K562 (cell line): ENCODE results near the gene CAPN5. TPM values are rescaled to one million over a fixed set of nuclear protein-coding genes. Genes with fewer than 3 reads are reported as not detected.

Experiments
- ATAC-seq: fragments of 200-7000 bp; cut with Tn5 transposase; 3 replicates; pipeline ENCODE4 v1.9.1; 2020; ENCODE audit warnings: moderate library complexity
- BruUV-seq: library from RNA; stranded (reverse); fragments of 400-500 nt; replicated peaks from 2 replicates; lab custom pipeline; 2021; lab: Mats Ljungman, UMichigan
- CTCF ChIA-PET: fragments of 300-600 bp; formaldehyde crosslinking; extraction: SDS; loops from one replicate; lab custom pipeline; 2021; ENCODE audit warnings: low intra/inter-chr PET ratio; lab: Yijun Ruan, JAX
- POLR2A ChIA-PET: fragments of 300-600, 350-650 bp; sonication (Branson Sonifier 250); formaldehyde crosslinking; extraction: SDS; loops from one replicate; lab custom pipeline; 2021; ENCODE audit warnings: antibody characterized with exemption, inconsistent platforms; lab: Yijun Ruan, JAX
- DNase-seq, 4 experiments: peaks; one replicate each; pipeline versions ENCODE4 v3.0.0 to v3.0.0-alpha.2; 2011 to 2018; ENCODE audit warnings: low spot score in 3 of 4, mixed read lengths in 3 of 4; ENCODE audit errors: extremely low read depth in 1 of 4
- FAIRE-seq: peaks from 2 replicates; lab custom pipeline; 2011; peaks lifted over from hg19 to GRCh38; lab: Jason Lieb, UNC
- H2AFZ ChIP-seq: 2 replicates; pipeline ENCODE4 v1.6.0; 2011; ENCODE audit warnings: low read depth, low read length, control low read depth, inconsistent platforms
- H3K27ac ChIP-seq: fragments of 200-600 bp; 3 replicates; pipeline ENCODE4 v1.8.0; 2011; ENCODE audit warnings: low read depth, mild to moderate bottlenecking, control low read depth, inconsistent platforms, low read length, moderate library complexity, mixed read lengths; ENCODE audit errors: extremely low read depth
- H3K27me3 ChIP-seq, 2 experiments: fragments of 300-600 bp in 1 of 2; 2 replicates in 1 of 2; 3 replicates in 1 of 2; pipeline versions ENCODE4 v1.6.0 to v1.8.0; 2011; ENCODE audit warnings: inconsistent platforms in 2 of 2, low read length in 2 of 2, mild to moderate bottlenecking in 1 of 2, mixed read lengths in 1 of 2, moderate library complexity in 1 of 2; ENCODE audit not compliant: control insufficient read depth in 2 of 2, insufficient read depth in 2 of 2
- H3K36me3 ChIP-seq: fragments of 300-600 bp; 3 replicates; pipeline ENCODE4 v1.8.0; 2011; ENCODE audit warnings: mild to moderate bottlenecking, low read length, inconsistent platforms; ENCODE audit not compliant: control insufficient read depth, insufficient read depth
- H3K4me1 ChIP-seq, 2 experiments: fragments of 200-600 bp in 1 of 2; replicated peaks in 1 of 2; 2 replicates in 1 of 2; 3 replicates in 1 of 2; pipeline versions ENCODE4 v1.5.1 to v1.8.0; 2011; ENCODE audit warnings: inconsistent platforms in 2 of 2, low read length in 2 of 2, mild to moderate bottlenecking in 1 of 2, mixed read lengths in 1 of 2, moderate library complexity in 1 of 2; ENCODE audit not compliant: control insufficient read depth in 2 of 2, insufficient read depth in 2 of 2
- H3K4me2 ChIP-seq: 2 replicates; pipeline ENCODE4 v1.6.1; 2011; ENCODE audit warnings: low read length, control low read depth, inconsistent platforms, mixed read lengths; ENCODE audit not compliant: insufficient read depth
- H3K4me3 ChIP-seq: fragments of 200-600 bp; sonication (generic), shearing (Covaris generic); 2 replicates; pipeline ENCODE4 v1.5.1; 2016; ENCODE audit warnings: control low read depth, inconsistent platforms
- H3K79me2 ChIP-seq: fragments of 200-600 bp; 3 replicates; pipeline ENCODE4 v1.8.0; 2011; ENCODE audit warnings: low read length, inconsistent platforms; ENCODE audit not compliant: control insufficient read depth, insufficient read depth
- H3K9ac ChIP-seq, 2 experiments: 2 replicates each; pipeline versions ENCODE4 v1.6.0 to v1.6.1; 2011; ENCODE audit warnings: low read depth in 2 of 2, low read length in 2 of 2, control low read depth in 1 of 2, inconsistent platforms in 1 of 2, mild to moderate bottlenecking in 1 of 2, mixed read lengths in 1 of 2; ENCODE audit not compliant: insufficient read depth in 1 of 2
- H3K9me1 ChIP-seq: one replicate; pipeline ENCODE4 v1.6.0; 2011; ENCODE audit warnings: inconsistent platforms, mild to moderate bottlenecking, low read length, moderate library complexity; ENCODE audit not compliant: control insufficient read depth, insufficient read depth
- H3K9me3 ChIP-seq: replicated peaks from 2 replicates; pipeline ENCODE4 v1.5.1; 2011; ENCODE audit warnings: low read depth, low read length, inconsistent platforms; ENCODE audit not compliant: control insufficient read depth, insufficient read depth
- H4K20me1 ChIP-seq: replicated peaks from 2 replicates; pipeline ENCODE4 v1.6.1; 2011; ENCODE audit warnings: low read length, inconsistent platforms, mixed read lengths; ENCODE audit not compliant: control insufficient read depth, insufficient read depth
- ELF2 ChIP-seq: fragments of 250-450 bp; sonication (Bioruptor Pico); IDR thresholded peaks from 2 replicates; pipeline ENCODE4 v1.5.0; 2021; ENCODE audit warnings: mild to moderate bottlenecking
- MCM2 ChIP-seq: fragments of 450-650 bp; IDR thresholded peaks from 2 replicates; pipeline ENCODE4 v1.6.1; 2017; ENCODE audit warnings: low read depth, mild to moderate bottlenecking
- NRF1 ChIP-seq, 2 experiments: fragments of 450-650 bp; IDR thresholded peaks in 1 of 2; conservative IDR thresholded peaks in 1 of 2; 2 replicates each; pipeline ENCODE4 v1.6.1; 2014; ENCODE audit warnings: mild to moderate bottlenecking in 2 of 2
- PTRF ChIP-seq: fragments of 450-650 bp; IDR thresholded peaks from 2 replicates; pipeline ENCODE4 v1.6.1; 2016; ENCODE audit warnings: mild to moderate bottlenecking, missing genetic modification characterization, missing compliant biosample characterization
- RBM15 ChIP-seq: fragments of 200-400 bp; formaldehyde crosslinking; IDR thresholded peaks from 2 replicates; pipeline ENCODE4 v1.6.1; 2018; ENCODE audit warnings: mild to moderate bottlenecking, low read length, moderate library complexity; ENCODE audit not compliant: insufficient read depth
- RHOXF2B ChIP-seq: fragments of 250-450 bp; sonication (Bioruptor Pico); conservative IDR thresholded peaks from 2 replicates; pipeline ENCODE4 v1.5.1; 2021
- RNF219 ChIP-seq: fragments of 250-450 bp; sonication (Bioruptor Pico); IDR thresholded peaks from 2 replicates; pipeline ENCODE4 v1.5.0; 2022; ENCODE audit warnings: mild to moderate bottlenecking
- SMARCE1 ChIP-seq: fragments of 450-650 bp; IDR thresholded peaks from 2 replicates; pipeline ENCODE4 v1.7.1; 2016; ENCODE audit warnings: mild to moderate bottlenecking
- SNAPC5 ChIP-seq: fragments of 250-450 bp; sonication (Bioruptor Pico); IDR thresholded peaks from 2 replicates; pipeline ENCODE4 v1.8.0; 2021; ENCODE audit warnings: moderate library complexity, mild to moderate bottlenecking, inconsistent platforms
- TEAD4 ChIP-seq, 2 experiments: sonication (generic) in 1 of 2; formaldehyde crosslinking in 1 of 2; IDR thresholded peaks; 2 replicates each; pipeline versions ENCODE4 v1.6.1 to v1.8.0; 2012 to 2022; ENCODE audit warnings: borderline replicate concordance in 1 of 2, inconsistent platforms in 1 of 2, low read length in 1 of 2, mild to moderate bottlenecking in 1 of 2, missing genetic modification reagents in 1 of 2
- VEZF1 ChIP-seq: fragments of 200-800 bp; sonication (Bioruptor generic); IDR thresholded peaks from 2 replicates; pipeline ENCODE4 v1.6.1; 2017; ENCODE audit warnings: missing genetic modification characterization, missing compliant biosample characterization
- YBX1 ChIP-seq: fragments of 450-650 bp; IDR thresholded peaks from 2 replicates; pipeline ENCODE4 v1.7.1; 2016; ENCODE audit warnings: mild to moderate bottlenecking
- ZNF280B ChIP-seq: fragments of 250-450 bp; sonication (Bioruptor Pico); IDR thresholded peaks from 2 replicates; pipeline ENCODE4 v1.5.1; 2021; ENCODE audit warnings: mild to moderate bottlenecking
- WGBS: fragments of 100-300 bp; shearing (Covaris generic); methylation state at CpG from one replicate; pipeline ENCODE4 v1.1.6; 2016; ENCODE audit warnings: low coverage, mixed read lengths; ENCODE audit not compliant: insufficient coverage; ENCODE audit errors: missing lambda C conversion rate; 5-methylcytosine and 5-hydroxymethylcytosine counted together
- in situ Hi-C: fragments of 300-500 bp; cut with MboI; formaldehyde crosslinking; loops from 4 replicates; pipeline ENCODE4 v1.15.0; 2018; ENCODE audit warnings: inconsistent platforms, mixed read lengths
- intact Hi-C: fragments of 100-400 bp; cut with micrococcal nuclease; formaldehyde crosslinking; loops from 2 replicates; pipeline ENCODE4 v1.14.2; 2022
- polyA plus RNA-seq, 8 experiments: library from polyadenylated mRNA; depleted of rRNA in 4 of 8; stranded (reverse) in 5 of 8; unstranded in 3 of 8; fragments of >200 nt; fragmentation: Nextera tagmentation in 2 of 8; fragmentation: Illumina TruSeq in 1 of 8; extraction: Ambion mirVana in 2 of 8; extraction: Trizol in 1 of 8; gene quantifications; 2 replicates each; pipeline versions ENCODE4 v1.2.1 to v1.2.3, GENCODE V29; 2011 to 2014; ENCODE audit warnings: inconsistent platforms in 1 of 8, missing spikeins in 1 of 8
- total RNA-seq, 7 experiments: library from RNA; depleted of rRNA in 6 of 7; stranded (reverse); fragments of >200 nt in 6 of 7; fragmentation: Illumina TruSeq in 2 of 7; extraction: Trizol in 2 of 7; gene quantifications; 2 replicates each; pipeline versions ENCODE4 v1.2.1 to v1.2.3, GENCODE V29; 2011 to 2021; ENCODE audit warnings: low replicate concordance in 1 of 7
- TF ChIP-seq, protein P1 (sequence below): fragments of 450-650 bp; formaldehyde crosslinking; IDR thresholded peaks from 2 replicates; pipeline ENCODE4 v1.4.0; 2022; ENCODE audit warnings: mild to moderate bottlenecking, moderate library complexity
- TF ChIP-seq, protein P2 (sequence below): sonication (generic); formaldehyde crosslinking; IDR thresholded peaks from 2 replicates; pipeline ENCODE4 v1.8.0; 2022; ENCODE audit warnings: missing genetic modification reagents, mild to moderate bottlenecking, borderline replicate concordance

Gene CAPN5
- total and polyA plus RNA-seq, 9 of the 15 experiments (the other 6 are each of a cell fraction or from before 2014, with no cell fraction given), result 0.04 to 0.44 (median 0.14) TPM; not detected in 2

GRCh38 chr11:77094841-77095365 is 28.1 kb downstream of the CAPN5 start:
- in situ Hi-C loops, result loop anchor here (5.0 kb wide), 1 partner anchor 48 kb away; no protein-coding TSS in a partner anchor
- no peak for FAIRE-seq
- H3K79me2 ChIP-seq, result no peaks in the 10 kb centered on the region
- H3K9ac ChIP-seq, result no peak overlapping the region; a peak in 1 of 4 replicates
- H4K20me1 ChIP-seq, result peaks cover 7% of the 10 kb centered on the region; the same call in 1 of the 2 replicates
- ChIA-PET POLR2A (interaction anchor here (0.5 to 0.7 kb wide), 2 partner anchors 42 to 139 kb away, joined by 3 to 4 read pairs; no protein-coding TSS in a partner anchor), CTCF (no interaction called here)
- ATAC-seq, result no peak
- H3K9me3 ChIP-seq, result no peaks in the 10 kb centered on the region
- H3K4me1 ChIP-seq, result peaks cover 0 to 13% of the 10 kb centered on the region in 2 experiments; a peak in 2 of 5 replicates
- H3K4me3 ChIP-seq, result no peak overlapping the region
- intact Hi-C loops, result loop anchor here (5.0 kb wide), 1 partner anchor 363 kb away; no protein-coding TSS in a partner anchor
- no peak overlapping the region for H3K27ac ChIP-seq
- H3K9me1 ChIP-seq, result no peaks in the 10 kb centered on the region
- no peak overlapping the region for H2AFZ ChIP-seq
- WGBS, result 24% methylated on average over 7 of the region's 7 CpGs
- DNase-seq, result no peak
- BruUV-seq, result no TSS peak
- no peaks in the 10 kb centered on the region for H3K36me3 ChIP-seq
- peaks cover 0 to 25% of the 10 kb centered on the region in 2 experiments; a peak in 3 of 5 replicates for H3K27me3 ChIP-seq
- H3K4me2 ChIP-seq, result no peak overlapping the region
- no peak for TF ChIP-seq PTRF
- no peak for TF ChIP-seq YBX1
- TF ChIP-seq MCM2, result no peak
- TF ChIP-seq NRF1 (conservative IDR thresholded peaks at IDR 0.05 in 1 of 2, IDR thresholded peaks at IDR 0.05 in 1 of 2), result no peak
- no peak for TF ChIP-seq SMARCE1
- TF ChIP-seq, protein P1, sequence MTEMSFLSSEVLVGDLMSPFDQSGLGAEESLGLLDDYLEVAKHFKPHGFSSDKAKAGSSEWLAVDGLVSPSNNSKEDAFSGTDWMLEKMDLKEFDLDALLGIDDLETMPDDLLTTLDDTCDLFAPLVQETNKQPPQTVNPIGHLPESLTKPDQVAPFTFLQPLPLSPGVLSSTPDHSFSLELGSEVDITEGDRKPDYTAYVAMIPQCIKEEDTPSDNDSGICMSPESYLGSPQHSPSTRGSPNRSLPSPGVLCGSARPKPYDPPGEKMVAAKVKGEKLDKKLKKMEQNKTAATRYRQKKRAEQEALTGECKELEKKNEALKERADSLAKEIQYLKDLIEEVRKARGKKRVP, result no peak
- no peak for TF ChIP-seq ELF2 (CRISPR knock-in tag)
- no peak for TF ChIP-seq TEAD4 (IDR thresholded peaks at IDR 0.05; ENCODE audit: low read length)
- no peak for TF ChIP-seq TEAD4 (CRISPR knock-in tag; IDR thresholded peaks at IDR 0.05; ENCODE audit: borderline replicate concordance)
- TF ChIP-seq VEZF1 (CRISPR knock-in tag), result no peak
- TF ChIP-seq SNAPC5 (CRISPR knock-in tag), result no peak
- no peak for TF ChIP-seq RHOXF2B (CRISPR knock-in tag)
- no peak for TF ChIP-seq ZNF280B (CRISPR knock-in tag)
- TF ChIP-seq, protein P2, sequence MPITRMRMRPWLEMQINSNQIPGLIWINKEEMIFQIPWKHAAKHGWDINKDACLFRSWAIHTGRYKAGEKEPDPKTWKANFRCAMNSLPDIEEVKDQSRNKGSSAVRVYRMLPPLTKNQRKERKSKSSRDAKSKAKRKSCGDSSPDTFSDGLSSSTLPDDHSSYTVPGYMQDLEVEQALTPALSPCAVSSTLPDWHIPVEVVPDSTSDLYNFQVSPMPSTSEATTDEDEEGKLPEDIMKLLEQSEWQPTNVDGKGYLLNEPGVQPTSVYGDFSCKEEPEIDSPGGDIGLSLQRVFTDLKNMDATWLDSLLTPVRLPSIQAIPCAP (CRISPR knock-in tag), result no peak
- no peak for TF ChIP-seq RNF219 (CRISPR knock-in tag)
- no peak for TF ChIP-seq RBM15
